GM12872 (cell line): ENCODE data around the gene OLFML2A.

Experiments used
- CTCF ChIP-seq: IDR thresholded peaks from 3 replicates; pipeline ENCODE4 v1.5.1; 2011; ENCODE audit warnings: low read depth, mild to moderate bottlenecking, low read length, moderate library complexity; ENCODE audit not compliant: insufficient read depth

Gene OLFML2A

GRCh38 chr9:124789531-124789930 lies 12.6 kb downstream of the OLFML2A start:
- TF ChIP-seq CTCF: no peak

- TF ChIP-seq CTCF: no peak
These were observed 13.4 kb downstream of the OLFML2A start for GRCh38 chr9:124790301-124790700.

DNA sequence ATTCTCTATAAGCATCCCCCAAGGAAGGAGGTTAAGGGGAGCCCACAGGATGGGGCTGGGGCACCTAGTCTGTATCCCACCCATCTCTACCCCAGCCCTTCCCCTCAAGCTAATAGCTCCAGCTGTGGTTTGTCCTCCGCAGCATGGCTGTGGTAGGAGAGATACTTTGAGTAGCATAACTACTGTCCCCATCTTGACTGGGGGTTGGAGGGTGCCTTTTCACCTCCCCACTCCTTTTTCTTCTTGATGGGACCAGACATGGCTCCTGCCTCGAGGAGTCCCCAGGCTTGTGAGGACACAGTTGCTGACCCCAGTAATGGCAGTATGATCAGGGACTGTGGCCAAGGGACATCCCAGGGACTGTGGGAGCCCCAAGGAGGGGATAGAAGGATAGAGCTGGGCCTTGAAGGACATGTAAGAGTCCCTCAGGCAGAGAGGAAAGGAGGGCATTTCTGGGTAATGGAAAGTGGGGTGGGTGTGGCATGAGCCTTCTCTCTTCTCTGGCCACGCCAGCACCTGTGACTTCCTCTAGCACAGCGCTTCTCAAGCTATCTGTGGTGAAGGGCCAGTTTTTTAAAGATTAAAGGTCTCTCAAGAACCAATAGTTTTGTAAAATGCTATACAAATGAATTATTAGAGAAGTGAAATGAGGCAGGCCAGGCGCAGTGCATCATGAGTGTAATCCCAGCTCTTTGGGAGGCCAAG lies 14.0 kb downstream of the OLFML2A start:
- no peak for TF ChIP-seq CTCF

- no peak for TF ChIP-seq CTCF
These were observed 15.5 kb downstream of the OLFML2A start for GRCh38 chr9:124792257-124793014.

DNA sequence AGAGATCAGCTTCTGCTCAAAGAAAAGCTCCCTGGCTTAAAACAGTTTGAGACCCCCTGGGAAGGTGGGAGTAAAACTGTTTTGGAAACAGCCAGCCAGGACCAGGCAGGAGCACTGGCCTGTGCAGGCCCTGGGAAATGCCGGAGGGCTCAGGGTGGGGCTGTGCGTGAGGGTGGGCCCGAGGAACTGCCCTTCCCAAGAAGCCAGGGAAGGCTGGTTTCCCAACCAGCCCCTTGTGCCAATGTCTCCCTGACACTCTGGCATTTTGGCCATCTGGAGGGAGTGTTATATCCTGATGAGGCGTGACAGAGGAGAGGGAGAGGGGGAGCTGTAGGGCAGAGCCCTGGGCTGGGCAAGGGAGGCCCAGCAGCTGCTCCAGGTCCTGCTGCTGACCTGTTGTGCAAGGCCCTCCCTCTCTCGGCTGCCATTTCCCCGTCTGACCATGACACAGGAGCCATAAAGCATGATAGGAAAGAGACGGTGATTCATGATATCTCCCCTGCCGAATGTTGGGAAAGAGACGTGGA lies 16.1 kb downstream of the OLFML2A start:
- no peak for TF ChIP-seq CTCF

DNA sequence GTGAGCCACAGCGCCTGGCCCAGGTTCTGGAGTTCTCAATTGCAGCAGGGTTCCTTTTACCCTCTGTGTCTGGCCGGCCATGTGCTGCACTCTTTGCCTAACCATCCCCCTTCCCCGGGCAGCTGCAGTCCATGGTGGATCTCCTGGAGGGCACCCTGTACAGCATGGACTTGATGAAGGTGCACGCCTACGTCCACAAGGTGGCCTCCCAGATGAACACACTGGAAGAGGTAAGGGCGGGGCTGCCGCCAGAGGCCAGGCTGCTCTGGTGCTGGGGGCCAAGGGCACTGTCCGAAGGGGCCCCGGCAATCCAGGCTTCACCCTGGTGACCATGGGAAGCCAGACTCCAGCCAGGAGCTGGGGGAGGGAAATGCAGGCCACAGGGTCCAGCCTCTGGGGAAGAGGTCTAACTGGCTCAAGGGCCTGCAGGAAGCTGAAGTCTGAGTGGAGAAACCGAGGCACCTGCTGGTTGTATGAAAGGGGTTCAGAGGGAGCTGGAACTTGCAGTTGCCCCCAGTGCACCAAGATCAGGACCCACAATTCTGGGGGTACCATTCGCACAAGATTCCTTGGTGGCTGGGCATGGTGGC lies 18.1 kb downstream of the OLFML2A start:
- no peak for TF ChIP-seq CTCF

GRCh38 chr9:124795881-124796431 lies 19.0 kb downstream of the OLFML2A start:
- TF ChIP-seq CTCF: no peak
